GM21381 (cell line): ENCODE results near the gene FHL1.
A peak's percentile ranks its signal among the peaks of the same experiment; 100 is the strongest.

ENCODE experiments used
- ATAC-seq: cut with Tn5 transposase; IDR thresholded peaks from one replicate; pipeline ENCODE4 v1.9.1; 2021; ENCODE audit warnings: mild to moderate bottlenecking, moderate library complexity; ENCODE audit not compliant: unreplicated experiment

Gene FHL1

DNA sequence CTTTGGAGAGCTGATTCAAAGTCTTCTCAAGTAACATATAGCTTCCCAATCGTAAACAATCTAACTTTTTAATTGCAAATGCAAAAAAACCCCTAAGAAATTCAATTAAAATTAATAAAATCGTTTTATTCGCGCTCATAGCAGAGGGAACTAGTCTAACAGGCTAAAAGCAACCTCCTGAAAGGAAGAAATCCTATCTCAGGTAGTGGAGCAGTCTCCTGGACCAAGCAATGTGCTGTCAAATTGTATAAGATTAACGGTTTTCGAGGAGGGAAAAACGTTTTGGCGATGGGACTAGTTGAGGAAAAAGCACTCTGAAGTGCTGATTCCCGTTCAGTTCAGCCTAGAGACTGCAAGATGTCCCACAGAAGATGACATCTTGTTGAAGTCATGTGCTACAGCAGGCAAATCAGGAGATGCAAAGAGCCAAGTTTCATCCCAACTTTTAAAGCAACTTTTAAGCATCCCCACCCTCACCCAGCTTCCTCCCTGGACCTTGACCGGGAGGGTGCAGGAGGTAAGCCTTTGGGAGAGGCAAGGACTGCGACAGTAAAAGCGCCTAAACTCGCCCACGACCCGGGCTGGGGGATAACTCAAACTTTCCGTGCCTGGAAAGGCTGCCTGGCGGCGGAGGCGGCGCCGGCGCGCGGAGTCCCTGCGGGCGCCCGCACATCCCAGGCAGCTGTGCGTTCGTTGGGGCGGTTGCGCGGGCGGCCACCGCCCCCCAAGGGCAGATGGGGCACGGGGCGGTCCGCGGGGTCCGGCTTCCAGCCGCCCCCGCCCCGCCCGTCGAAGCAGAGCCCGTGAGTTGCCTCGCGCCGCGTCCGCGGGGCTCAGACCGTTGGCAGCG, 103.1 kb downstream of the FHL1 start:
- peak; percentile 39 for ATAC-seq

DNA sequence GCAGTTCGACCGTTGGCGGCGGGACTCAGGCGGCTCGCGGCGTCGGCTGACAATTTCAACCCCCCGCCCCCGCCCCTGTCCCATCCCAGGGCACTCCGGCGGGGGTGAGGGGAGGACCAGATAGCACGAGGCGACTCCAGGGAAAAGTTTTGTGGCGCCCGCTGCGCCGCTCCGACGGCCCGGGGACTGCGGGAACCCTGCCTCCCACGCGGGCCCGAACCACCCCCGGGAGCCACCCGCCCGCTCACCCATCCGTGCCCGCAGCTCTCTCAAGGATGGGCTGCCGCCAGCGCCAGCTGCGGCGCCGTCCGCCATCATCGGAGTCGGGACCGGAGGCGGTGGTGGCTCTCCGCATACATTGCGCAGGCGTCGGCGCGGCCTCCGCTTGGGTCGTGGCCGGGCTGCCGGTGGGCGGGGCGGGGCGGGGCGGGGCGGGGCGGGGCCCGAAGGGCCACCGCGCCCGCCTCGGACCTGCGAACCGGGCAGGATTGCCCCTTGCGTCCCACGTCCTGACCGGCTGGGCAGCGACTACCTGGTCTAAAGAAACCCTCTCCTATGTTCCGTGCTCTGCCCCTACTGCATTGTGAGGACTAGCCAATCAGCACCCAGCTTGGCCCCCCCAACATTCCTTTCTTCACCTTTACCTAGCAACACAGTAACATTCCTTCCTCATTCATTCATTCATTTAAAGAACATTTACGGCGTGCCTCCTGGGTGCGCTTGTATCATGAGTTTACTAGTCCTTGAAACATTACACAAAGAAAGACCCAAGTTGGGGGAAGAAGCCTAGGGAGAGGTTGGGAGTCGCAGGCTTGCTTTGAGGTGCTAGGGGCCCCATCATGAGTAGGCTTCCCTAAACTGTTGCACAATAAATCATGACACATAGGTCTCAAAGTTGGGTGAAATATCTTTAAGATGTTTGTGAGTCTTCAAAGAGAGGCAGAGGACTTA, 104.0 kb downstream of the FHL1 start, which contains the start of gene MAP7D3:
Gene MAP7D3, minus strand, starts transcription at position 360 of the 951 bp plus-strand sequence. Its CDS starts 42 bp downstream, at position 318.
- peak; percentile 92 for ATAC-seq

DNA sequence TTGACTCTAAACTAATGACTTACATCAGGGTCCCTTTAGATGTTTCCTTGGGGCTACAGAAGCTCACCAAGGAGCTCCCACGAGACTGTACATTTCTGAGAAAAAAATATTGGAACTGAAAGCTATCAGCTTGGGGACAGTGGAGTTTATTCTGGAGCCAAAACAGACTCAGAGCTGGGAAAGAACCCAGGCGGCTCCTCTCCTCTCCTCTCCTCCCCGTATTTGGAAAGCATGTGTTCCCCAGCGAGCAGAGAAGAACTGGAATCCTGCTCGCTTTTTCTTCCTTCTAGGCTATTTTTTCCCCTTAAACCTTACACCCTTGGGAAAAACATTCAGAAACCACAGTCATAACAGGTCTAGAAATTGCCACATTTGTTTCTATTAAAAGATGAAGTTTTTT, 108.2 kb downstream of the FHL1 start:
- no peak for ATAC-seq

DNA sequence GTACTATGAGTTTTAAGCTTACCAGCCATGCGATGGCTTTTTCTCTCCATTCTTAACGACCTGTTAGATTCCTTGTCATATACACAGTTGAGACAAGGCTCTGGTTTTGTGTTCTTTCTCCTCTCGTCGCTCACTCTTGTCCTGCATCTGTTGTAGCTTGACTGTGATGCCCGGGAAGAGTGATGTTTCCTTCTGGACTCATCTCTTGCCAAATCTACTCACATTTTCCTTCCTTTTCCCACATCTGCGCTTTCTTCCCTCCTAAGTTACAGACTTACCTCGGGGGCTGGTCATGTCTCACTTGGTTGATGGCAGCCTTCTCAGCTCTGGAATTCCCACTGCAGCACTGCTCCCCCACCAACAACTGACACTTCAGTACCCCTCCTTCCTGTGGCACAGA, 108.7 kb downstream of the FHL1 start:
- ATAC-seq: no peak

DNA sequence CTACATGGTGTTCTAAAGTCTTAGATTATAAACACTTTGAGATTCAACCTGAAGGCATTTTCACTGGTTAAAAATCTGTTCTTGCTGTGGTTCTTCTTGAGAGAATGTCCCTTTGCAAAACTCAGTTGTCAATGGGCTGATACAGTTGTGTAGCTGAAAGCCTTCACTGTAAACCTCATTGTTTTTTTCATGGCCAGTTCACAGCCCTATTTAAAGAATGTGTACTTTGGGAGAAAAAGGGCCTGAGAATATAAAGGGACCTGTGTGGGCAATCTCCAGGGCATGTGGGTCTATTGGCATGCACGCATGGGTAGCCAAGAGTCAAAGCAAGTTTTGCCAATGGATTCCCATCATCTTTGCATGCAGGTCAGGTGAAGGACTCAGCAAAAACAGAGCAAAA, 111.6 kb downstream of the FHL1 start:
- ATAC-seq: no peak

DNA sequence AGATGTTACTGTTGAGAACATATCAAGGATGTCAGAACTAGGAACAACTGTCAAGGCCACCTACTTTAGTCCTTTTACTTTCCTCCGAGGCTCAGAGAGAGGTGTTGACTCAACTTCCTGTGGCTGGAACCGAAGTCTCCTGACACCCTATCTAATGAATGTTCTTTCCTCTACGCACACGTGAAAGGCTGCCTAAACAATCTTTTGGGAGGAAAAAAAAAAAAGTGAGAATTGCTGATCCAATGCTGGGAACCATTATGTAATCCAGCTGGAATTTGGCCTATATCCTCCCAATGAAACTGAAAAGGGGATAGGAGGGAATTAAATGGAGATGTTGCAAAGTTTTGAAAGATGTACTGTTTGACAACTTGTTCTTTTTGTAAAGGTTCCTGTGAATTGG, 112.2 kb downstream of the FHL1 start:
- ATAC-seq: no peak

DNA sequence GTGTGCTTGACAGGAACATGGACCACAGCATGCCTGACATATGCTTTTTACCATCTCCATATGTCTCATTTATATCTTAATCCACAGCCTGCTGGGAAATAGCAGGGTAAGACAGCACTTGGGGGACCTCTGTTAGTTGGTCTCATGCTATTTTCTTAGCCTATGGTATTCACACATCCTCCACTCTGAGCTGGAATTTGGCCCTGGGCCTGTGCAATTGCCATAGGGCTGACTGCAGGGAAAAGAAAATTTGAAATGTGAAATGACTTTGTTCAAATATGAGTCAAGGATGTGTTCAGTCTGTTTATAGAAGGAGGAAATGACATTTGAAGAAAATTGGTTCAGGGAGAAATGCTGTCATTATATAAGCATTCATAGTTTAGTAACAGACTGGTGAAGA, 113.4 kb downstream of the FHL1 start:
- no peak for ATAC-seq
